ENCODE measurements around the gene RPL41. TPM values are rescaled to one million over a fixed set of nuclear protein-coding genes. Genes with fewer than 3 reads are reported as not detected.
"Not testable (repeated sequence)": the region's sequence is repeated elsewhere in the genome, so short reads cannot be mapped to it uniquely, and the experiment has no call there.

The RPL41 gene
- total and polyA plus RNA-seq, 10 of the 15 experiments (the other 5 are each of a cell fraction or from before 2014, with no cell fraction given): 4,144 to 19,112 (median 8,004) TPM

DNA sequence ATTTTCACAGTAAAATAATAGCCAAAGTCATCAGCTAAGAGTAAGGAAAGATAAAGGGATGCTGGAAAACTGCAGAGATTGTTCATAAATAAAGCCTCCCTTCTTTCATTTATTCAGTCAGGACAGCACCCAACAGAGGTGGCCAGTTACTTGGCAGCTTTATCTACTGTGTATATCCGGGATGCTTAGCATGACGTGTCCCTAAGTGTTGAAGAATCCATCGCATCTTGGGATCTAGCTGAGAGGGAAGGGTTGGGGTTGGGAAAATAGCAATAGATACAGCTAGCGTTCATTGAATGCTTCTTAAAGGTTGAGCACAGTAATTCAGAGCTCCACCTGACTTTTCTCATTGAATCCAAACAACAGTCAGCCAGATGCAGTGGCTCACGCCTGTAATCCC, 42.0 kb upstream of the RPL41 start:
- no peaks in the 10 kb centered on the region for H4K20me1 ChIP-seq (ENCODE audit: control insufficient read depth, insufficient read depth)
- in situ Hi-C loops (cut with MboI): no loop called here
- H3K36me3 ChIP-seq (ENCODE audit: control insufficient read depth in 2 of 2, insufficient read depth in 2 of 2, low read length in 1 of 2): no peaks in the 10 kb centered on the region
- ATAC-seq: no peak
- no peaks in the 10 kb centered on the region for H3K79me2 ChIP-seq (ENCODE audit: control insufficient read depth, insufficient read depth, low read length)
- TF ChIP-seq, protein P1, sequence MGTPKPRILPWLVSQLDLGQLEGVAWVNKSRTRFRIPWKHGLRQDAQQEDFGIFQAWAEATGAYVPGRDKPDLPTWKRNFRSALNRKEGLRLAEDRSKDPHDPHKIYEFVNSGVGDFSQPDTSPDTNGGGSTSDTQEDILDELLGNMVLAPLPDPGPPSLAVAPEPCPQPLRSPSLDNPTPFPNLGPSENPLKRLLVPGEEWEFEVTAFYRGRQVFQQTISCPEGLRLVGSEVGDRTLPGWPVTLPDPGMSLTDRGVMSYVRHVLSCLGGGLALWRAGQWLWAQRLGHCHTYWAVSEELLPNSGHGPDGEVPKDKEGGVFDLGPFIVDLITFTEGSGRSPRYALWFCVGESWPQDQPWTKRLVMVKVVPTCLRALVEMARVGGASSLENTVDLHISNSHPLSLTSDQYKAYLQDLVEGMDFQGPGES (IDR thresholded peaks at IDR 0.05): no peak
- TF ChIP-seq JUNB (IDR thresholded peaks at IDR 0.05) (no peak), SMC3 (IDR thresholded peaks at IDR 0.05; ENCODE audit: borderline replicate concordance, low read length) (no peak), SUPT20H (IDR thresholded peaks at IDR 0.05; ENCODE audit: borderline replicate concordance, control insufficient read depth, low read depth, low read length) (no peak), RUNX3 (IDR thresholded peaks at IDR 0.05; ENCODE audit: low read length) (no peak)
- TF ChIP-seq, protein P2, sequence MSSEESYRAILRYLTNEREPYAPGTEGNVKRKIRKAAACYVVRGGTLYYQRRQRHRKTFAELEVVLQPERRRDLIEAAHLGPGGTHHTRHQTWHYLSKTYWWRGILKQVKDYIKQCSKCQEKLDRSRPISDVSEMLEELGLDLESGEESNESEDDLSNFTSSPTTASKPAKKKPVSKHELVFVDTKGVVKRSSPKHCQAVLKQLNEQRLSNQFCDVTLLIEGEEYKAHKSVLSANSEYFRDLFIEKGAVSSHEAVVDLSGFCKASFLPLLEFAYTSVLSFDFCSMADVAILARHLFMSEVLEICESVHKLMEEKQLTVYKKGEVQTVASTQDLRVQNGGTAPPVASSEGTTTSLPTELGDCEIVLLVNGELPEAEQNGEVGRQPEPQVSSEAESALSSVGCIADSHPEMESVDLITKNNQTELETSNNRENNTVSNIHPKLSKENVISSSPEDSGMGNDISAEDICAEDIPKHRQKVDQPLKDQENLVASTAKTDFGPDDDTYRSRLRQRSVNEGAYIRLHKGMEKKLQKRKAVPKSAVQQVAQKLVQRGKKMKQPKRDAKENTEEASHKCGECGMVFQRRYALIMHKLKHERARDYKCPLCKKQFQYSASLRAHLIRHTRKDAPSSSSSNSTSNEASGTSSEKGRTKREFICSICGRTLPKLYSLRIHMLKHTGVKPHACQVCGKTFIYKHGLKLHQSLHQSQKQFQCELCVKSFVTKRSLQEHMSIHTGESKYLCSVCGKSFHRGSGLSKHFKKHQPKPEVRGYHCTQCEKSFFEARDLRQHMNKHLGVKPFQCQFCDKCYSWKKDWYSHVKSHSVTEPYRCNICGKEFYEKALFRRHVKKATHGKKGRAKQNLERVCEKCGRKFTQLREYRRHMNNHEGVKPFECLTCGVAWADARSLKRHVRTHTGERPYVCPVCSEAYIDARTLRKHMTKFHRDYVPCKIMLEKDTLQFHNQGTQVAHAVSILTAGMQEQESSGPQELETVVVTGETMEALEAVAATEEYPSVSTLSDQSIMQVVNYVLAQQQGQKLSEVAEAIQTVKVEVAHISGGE (CRISPR knock-in tag; IDR thresholded peaks at IDR 0.05): no peak
- TF ChIP-seq, protein P3, sequence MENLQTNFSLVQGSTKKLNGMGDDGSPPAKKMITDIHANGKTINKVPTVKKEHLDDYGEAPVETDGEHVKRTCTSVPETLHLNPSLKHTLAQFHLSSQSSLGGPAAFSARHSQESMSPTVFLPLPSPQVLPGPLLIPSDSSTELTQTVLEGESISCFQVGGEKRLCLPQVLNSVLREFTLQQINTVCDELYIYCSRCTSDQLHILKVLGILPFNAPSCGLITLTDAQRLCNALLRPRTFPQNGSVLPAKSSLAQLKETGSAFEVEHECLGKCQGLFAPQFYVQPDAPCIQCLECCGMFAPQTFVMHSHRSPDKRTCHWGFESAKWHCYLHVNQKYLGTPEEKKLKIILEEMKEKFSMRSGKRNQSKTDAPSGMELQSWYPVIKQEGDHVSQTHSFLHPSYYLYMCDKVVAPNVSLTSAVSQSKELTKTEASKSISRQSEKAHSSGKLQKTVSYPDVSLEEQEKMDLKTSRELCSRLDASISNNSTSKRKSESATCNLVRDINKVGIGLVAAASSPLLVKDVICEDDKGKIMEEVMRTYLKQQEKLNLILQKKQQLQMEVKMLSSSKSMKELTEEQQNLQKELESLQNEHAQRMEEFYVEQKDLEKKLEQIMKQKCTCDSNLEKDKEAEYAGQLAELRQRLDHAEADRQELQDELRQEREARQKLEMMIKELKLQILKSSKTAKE (IDR thresholded peaks at IDR 0.05; ENCODE audit: low read depth, poor library complexity, severe bottlenecking): no peak
- no peak for DNase-seq (ENCODE audit: low read depth, low spot score)
- peaks cover 0 to 3% of the 10 kb centered on the region in 2 experiments; a peak in 2 of 4 replicates for H3K27me3 ChIP-seq (replicated peaks in 1 of 2; ENCODE audit: control insufficient read depth in 2 of 2, insufficient read depth in 2 of 2, low read length in 1 of 2)
- ChIA-PET RAD21 (ENCODE audit: unreplicated experiment) (no interaction called here), CTCF (no interaction called here), SMC1A (ENCODE audit: uncharacterized antibody, unreplicated experiment) (no interaction called here), POLR2A (interaction anchor here (0.5 kb wide), 1 partner anchor 30 kb away, joined by 3 read pairs; no protein-coding TSS in a partner anchor)
- H3K9ac ChIP-seq (ENCODE audit: control insufficient read depth, insufficient read depth, low read length): no peak overlapping the region
- no peak overlapping the region for H3K4me2 ChIP-seq (ENCODE audit: control insufficient read depth, insufficient read depth)
- no peak for FAIRE-seq
- no peak overlapping the region for H2AFZ ChIP-seq (ENCODE audit: control insufficient read depth, low read depth, low read length)
- no TSS peak for BruUV-seq (replicated peaks)
- no peak overlapping the region for H3K27ac ChIP-seq (ENCODE audit: control insufficient read depth, insufficient read depth)
- intact Hi-C loops (cut with micrococcal nuclease; ENCODE audit: unreplicated experiment): no loop called here
- H3K4me3 ChIP-seq: no peak overlapping the region
- H3K9me3 ChIP-seq (replicated peaks; ENCODE audit: control insufficient read depth, insufficient read depth, low read length): no peaks in the 10 kb centered on the region
- no peaks in the 10 kb centered on the region for H3K4me1 ChIP-seq (ENCODE audit: control insufficient read depth, insufficient read depth, low read length)
- 48% methylated on average over 5 of the region's 5 CpGs for WGBS (ENCODE audit: insufficient coverage, insufficient replicate concordance, low lambda C conversion rate, missing lambda C conversion rate)

DNA sequence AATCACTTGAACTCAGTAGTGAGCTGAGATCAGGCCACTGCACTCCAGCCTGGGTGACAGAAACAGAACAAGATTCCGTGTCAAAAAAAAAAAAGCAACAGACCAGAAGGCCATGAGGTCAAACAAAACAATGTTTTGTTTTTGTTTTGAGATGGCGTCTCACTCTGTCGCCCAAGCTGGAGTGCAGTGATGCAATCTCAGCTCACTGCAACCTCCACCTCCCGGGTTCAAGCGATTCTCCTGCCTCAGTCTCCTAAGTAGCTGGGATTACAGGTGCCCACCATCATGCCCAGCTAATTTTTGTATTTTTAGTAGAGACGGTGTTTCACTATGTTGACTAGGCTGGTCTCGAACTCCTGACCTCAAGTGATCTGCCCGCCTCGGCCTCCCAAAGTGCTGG, 38.5 kb upstream of the RPL41 start:
- H3K4me2 ChIP-seq (ENCODE audit: control insufficient read depth, insufficient read depth); H4K20me1 ChIP-seq (ENCODE audit: control insufficient read depth, insufficient read depth); FAIRE-seq; DNase-seq (ENCODE audit: low read depth, low spot score); RAD21 ChIA-PET (ENCODE audit: unreplicated experiment); BruUV-seq (replicated peaks); SMC1A ChIA-PET (ENCODE audit: uncharacterized antibody, unreplicated experiment); H3K4me1 ChIP-seq (ENCODE audit: control insufficient read depth, insufficient read depth, low read length); H3K79me2 ChIP-seq (ENCODE audit: control insufficient read depth, insufficient read depth, low read length); H3K36me3 ChIP-seq (ENCODE audit: control insufficient read depth in 2 of 2, insufficient read depth in 2 of 2, low read length in 1 of 2); in situ Hi-C loops (cut with MboI); H2AFZ ChIP-seq (ENCODE audit: control insufficient read depth, low read depth, low read length); ATAC-seq; H3K27ac ChIP-seq (ENCODE audit: control insufficient read depth, insufficient read depth); H3K4me3 ChIP-seq; intact Hi-C loops (cut with micrococcal nuclease; ENCODE audit: unreplicated experiment); H3K9ac ChIP-seq (ENCODE audit: control insufficient read depth, insufficient read depth, low read length); H3K9me3 ChIP-seq (replicated peaks; ENCODE audit: control insufficient read depth, insufficient read depth, low read length): not testable (repeated sequence)
- 42% methylated on average over 9 of the region's 9 CpGs for WGBS (ENCODE audit: insufficient coverage, insufficient replicate concordance, low lambda C conversion rate, missing lambda C conversion rate)
- CTCF ChIA-PET: interaction anchor here (0.7 kb wide), 1 partner anchor 79 kb away, joined by 3 read pairs; no protein-coding TSS in a partner anchor
- POLR2A ChIA-PET: interaction anchor here (0.6 to 0.9 kb wide), 4 partner anchors 10 to 81 kb away, joined by 3 to 4 read pairs (median 4); no protein-coding TSS in a partner anchor
- H3K27me3 ChIP-seq (replicated peaks in 1 of 2; ENCODE audit: control insufficient read depth in 2 of 2, insufficient read depth in 2 of 2, low read length in 1 of 2): peaks cover 9 to 15% of the 10 kb centered on the region in 2 experiments; a peak in 3 of 4 replicates
